WTC11 (cell line): Measurements from ENCODE around the gene ZNF414. TPM values are rescaled to one million over a fixed set of nuclear protein-coding genes. Genes with fewer than 3 reads are reported as not detected.

ENCODE experiments used
- ATAC-seq: fragments of 200-7000 bp; cut with Tn5 transposase; 2 replicates; pipeline ENCODE4 v1.10.0; 2021; ENCODE audit warnings: mild to moderate bottlenecking, moderate library complexity
- CTCF ChIA-PET: fragments of 300-600 bp; sonication (Branson Sonifier 250); formaldehyde crosslinking; loops from one replicate; lab custom pipeline; 2021; ENCODE audit warnings: antibody characterized with exemption; lab: Charles Lee
- POLR2A ChIA-PET: fragments of 350-600 bp; sonication (Branson Sonifier 250); formaldehyde crosslinking; loops from one replicate; lab custom pipeline; 2021; ENCODE audit warnings: antibody characterized with exemption; lab: Charles Lee
- DNase-seq: peaks from one replicate; pipeline ENCODE4 v3.0.0; 2021; ENCODE audit warnings: low spot score
- H3K27ac Mint-ChIP-seq: 2 replicates; pipeline ENCODE4 v1.8.0; 2021; ENCODE audit warnings: mixed read lengths
- H3K27me3 Mint-ChIP-seq: 2 replicates; pipeline ENCODE4 v1.8.0; 2021; ENCODE audit warnings: low read depth, mild to moderate bottlenecking, moderate library complexity, mixed read lengths
- H3K36me3 Mint-ChIP-seq: 2 replicates; pipeline ENCODE4 v1.8.0; 2021; ENCODE audit warnings: mixed read lengths
- H3K4me1 Mint-ChIP-seq: 2 replicates; pipeline ENCODE4 v1.8.0; 2022; ENCODE audit warnings: mixed read lengths
- H3K4me3 Mint-ChIP-seq: 2 replicates; pipeline ENCODE4 v1.8.0; 2021; ENCODE audit warnings: mild to moderate bottlenecking, moderate library complexity, mixed read lengths
- H3K9me3 Mint-ChIP-seq: 2 replicates; pipeline ENCODE4 v1.8.0; 2021; ENCODE audit warnings: mixed read lengths
- ARID4B ChIP-seq: sonication (generic); formaldehyde crosslinking; IDR thresholded peaks from 2 replicates; pipeline ENCODE4 v1.8.0; 2023; ENCODE audit warnings: missing genetic modification reagents, mild to moderate bottlenecking, borderline replicate concordance
- E2F5 ChIP-seq: sonication (generic); formaldehyde crosslinking; IDR thresholded peaks from 2 replicates; pipeline ENCODE4 v1.8.1; 2022; ENCODE audit warnings: mild to moderate bottlenecking, moderate library complexity, missing genetic modification reagents
- ETV6 ChIP-seq: sonication (generic); formaldehyde crosslinking; IDR thresholded peaks from 2 replicates; pipeline ENCODE4 v1.8.1; 2022; ENCODE audit warnings: mild to moderate bottlenecking, missing genetic modification reagents
- MXD4 ChIP-seq: fragments of 250-450 bp; sonication (Bioruptor Pico); IDR thresholded peaks from 2 replicates; pipeline ENCODE4 v1.8.0; 2021; ENCODE audit warnings: mild to moderate bottlenecking, moderate library complexity, borderline replicate concordance
- SMAD3 ChIP-seq: sonication (generic); formaldehyde crosslinking; IDR thresholded peaks from 2 replicates; pipeline ENCODE4 v1.8.0; 2022; ENCODE audit warnings: missing genetic modification reagents, mild to moderate bottlenecking, borderline replicate concordance
- USF1 ChIP-seq: sonication (generic); formaldehyde crosslinking; IDR thresholded peaks from 2 replicates; pipeline ENCODE4 v1.8.0; 2022; ENCODE audit warnings: mild to moderate bottlenecking, missing genetic modification reagents
- ZMAT4 ChIP-seq: fragments of 250-450 bp; sonication (Bioruptor Pico); IDR thresholded peaks from 2 replicates; pipeline ENCODE4 v1.9.0; 2021; ENCODE audit warnings: mild to moderate bottlenecking
- ZNF396 ChIP-seq: fragments of 250-450 bp; sonication (Bioruptor Pico); IDR thresholded peaks from 2 replicates; pipeline ENCODE4 v1.8.0; 2021; ENCODE audit warnings: mild to moderate bottlenecking, moderate library complexity, borderline replicate concordance
- ZNF416 ChIP-seq: fragments of 250-450 bp; sonication (Bioruptor Pico); IDR thresholded peaks from 2 replicates; pipeline ENCODE4 v1.9.0; 2021; ENCODE audit warnings: mild to moderate bottlenecking, inconsistent platforms
- ZNF532 ChIP-seq: fragments of 250-450 bp; sonication (Bioruptor Pico); IDR thresholded peaks from 2 replicates; pipeline ENCODE4 v1.9.0; 2021; ENCODE audit warnings: mild to moderate bottlenecking, borderline replicate concordance
- total RNA-seq: library from RNA; stranded (reverse); gene quantifications from 3 replicates; pipeline ENCODE4 v1.2.3, GENCODE V29; 2021
- TF ChIP-seq, protein P1 (sequence below): sonication (generic); formaldehyde crosslinking; IDR thresholded peaks from 2 replicates; pipeline ENCODE4 v1.8.1; 2022; ENCODE audit warnings: missing genetic modification reagents, borderline replicate concordance
- TF ChIP-seq, protein P2 (sequence below): sonication (generic); formaldehyde crosslinking; IDR thresholded peaks from 2 replicates; pipeline ENCODE4 v1.8.1; 2023; ENCODE audit warnings: mild to moderate bottlenecking, missing genetic modification reagents
- TF ChIP-seq, protein P3 (sequence below): sonication (generic); formaldehyde crosslinking; IDR thresholded peaks from 2 replicates; pipeline ENCODE4 v1.8.0; 2023; ENCODE audit warnings: mild to moderate bottlenecking, missing genetic modification reagents

Gene ZNF414
- total RNA-seq, 1 experiment from 2014 or later = 38.2 TPM

DNA sequence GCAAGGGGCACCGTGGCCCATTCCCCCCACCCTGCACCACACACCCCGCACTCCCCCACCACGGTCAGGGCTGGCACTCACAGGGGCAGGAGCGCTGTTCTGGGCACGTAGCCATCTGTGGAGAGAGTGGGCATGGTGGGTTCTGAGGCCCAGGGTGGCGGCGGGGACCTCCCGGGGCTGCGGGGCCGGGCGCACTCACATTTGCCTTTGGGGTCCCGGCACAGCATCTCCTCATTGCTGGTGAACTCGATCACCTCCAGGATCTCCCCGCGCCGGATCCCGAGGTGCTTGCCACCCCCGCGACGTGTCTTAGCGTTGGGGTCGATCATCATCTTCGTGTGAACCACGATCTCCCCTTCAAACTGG, 23.6 kb downstream of the ZNF414 start:
- peak overlapping the region; percentile 90; the same call in 1 of the 2 replicates for H3K27ac Mint-ChIP-seq
- H3K36me3 Mint-ChIP-seq = peaks cover 36% of the 10 kb centered on the region
- DNase-seq (no peak), ATAC-seq (no peak)
- no peak for TF ChIP-seq ZMAT4
- no peak for TF ChIP-seq ZNF396 (CRISPR knock-in tag)
- no peak for TF ChIP-seq USF1 (CRISPR knock-in tag)
- TF ChIP-seq ZNF416 = no peak
- TF ChIP-seq ZNF532 = no peak
- TF ChIP-seq, protein P1, sequence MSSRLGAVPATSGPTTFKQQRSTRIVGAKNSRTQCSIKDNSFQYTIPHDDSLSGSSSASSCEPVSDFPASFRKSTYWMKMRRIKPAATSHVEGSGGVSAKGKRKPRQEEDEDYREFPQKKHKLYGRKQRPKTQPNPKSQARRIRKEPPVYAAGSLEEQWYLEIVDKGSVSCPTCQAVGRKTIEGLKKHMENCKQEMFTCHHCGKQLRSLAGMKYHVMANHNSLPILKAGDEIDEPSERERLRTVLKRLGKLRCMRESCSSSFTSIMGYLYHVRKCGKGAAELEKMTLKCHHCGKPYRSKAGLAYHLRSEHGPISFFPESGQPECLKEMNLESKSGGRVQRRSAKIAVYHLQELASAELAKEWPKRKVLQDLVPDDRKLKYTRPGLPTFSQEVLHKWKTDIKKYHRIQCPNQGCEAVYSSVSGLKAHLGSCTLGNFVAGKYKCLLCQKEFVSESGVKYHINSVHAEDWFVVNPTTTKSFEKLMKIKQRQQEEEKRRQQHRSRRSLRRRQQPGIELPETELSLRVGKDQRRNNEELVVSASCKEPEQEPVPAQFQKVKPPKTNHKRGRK (CRISPR knock-in tag) = no peak
- TF ChIP-seq, protein P2, sequence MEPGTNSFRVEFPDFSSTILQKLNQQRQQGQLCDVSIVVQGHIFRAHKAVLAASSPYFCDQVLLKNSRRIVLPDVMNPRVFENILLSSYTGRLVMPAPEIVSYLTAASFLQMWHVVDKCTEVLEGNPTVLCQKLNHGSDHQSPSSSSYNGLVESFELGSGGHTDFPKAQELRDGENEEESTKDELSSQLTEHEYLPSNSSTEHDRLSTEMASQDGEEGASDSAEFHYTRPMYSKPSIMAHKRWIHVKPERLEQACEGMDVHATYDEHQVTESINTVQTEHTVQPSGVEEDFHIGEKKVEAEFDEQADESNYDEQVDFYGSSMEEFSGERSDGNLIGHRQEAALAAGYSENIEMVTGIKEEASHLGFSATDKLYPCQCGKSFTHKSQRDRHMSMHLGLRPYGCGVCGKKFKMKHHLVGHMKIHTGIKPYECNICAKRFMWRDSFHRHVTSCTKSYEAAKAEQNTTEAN (CRISPR knock-in tag) = no peak
- no peak for TF ChIP-seq ARID4B (CRISPR knock-in tag)
- no peaks in the 10 kb centered on the region for H3K9me3 Mint-ChIP-seq
- ChIA-PET POLR2A (interaction anchor here (1.1 kb wide), 1 partner anchor 23 kb away, joined by 3 read pairs; the partner anchor contains the start of gene ZNF414), CTCF (interaction anchor here (1.0 kb wide), 1 partner anchor 136 kb away, joined by 3 read pairs; no protein-coding TSS in a partner anchor)
- no peak overlapping the region for H3K4me3 Mint-ChIP-seq
- H3K27me3 Mint-ChIP-seq = no peaks in the 10 kb centered on the region
- H3K4me1 Mint-ChIP-seq = peaks cover 5% of the 10 kb centered on the region; the same call in 1 of the 2 replicates

GRCh38 chr19:8489561-8490394, 24.2 kb downstream of the ZNF414 start:
- Mint-ChIP-seq H3K4me3 (no peak overlapping the region), H3K36me3 (peaks cover 42% of the 10 kb centered on the region), H3K27ac (peak overlapping the region; percentile 90), H3K4me1 (peaks cover 5% of the 10 kb centered on the region; the same call in 1 of the 2 replicates), H3K27me3 (no peaks in the 10 kb centered on the region), H3K9me3 (no peaks in the 10 kb centered on the region)
- peak; percentile 13 for ATAC-seq
- no peak for DNase-seq
- POLR2A ChIA-PET = interaction anchor here (0.7 to 1.1 kb wide), 2 partner anchors 16 to 24 kb away, joined by 3 read pairs; partner anchors contain the start of gene ZNF414
- CTCF ChIA-PET = interaction anchor here (0.6 to 1.6 kb wide), 3 partner anchors 9 to 136 kb away, joined by 3 to 4 read pairs (median 3); partner anchors contain the start of gene MARCHF2
- TF ChIP-seq ETV6 (CRISPR knock-in tag) (no peak), MXD4 (CRISPR knock-in tag) (no peak), SMAD3 (CRISPR knock-in tag) (no peak), E2F5 (CRISPR knock-in tag) (no peak)
- TF ChIP-seq, protein P3, sequence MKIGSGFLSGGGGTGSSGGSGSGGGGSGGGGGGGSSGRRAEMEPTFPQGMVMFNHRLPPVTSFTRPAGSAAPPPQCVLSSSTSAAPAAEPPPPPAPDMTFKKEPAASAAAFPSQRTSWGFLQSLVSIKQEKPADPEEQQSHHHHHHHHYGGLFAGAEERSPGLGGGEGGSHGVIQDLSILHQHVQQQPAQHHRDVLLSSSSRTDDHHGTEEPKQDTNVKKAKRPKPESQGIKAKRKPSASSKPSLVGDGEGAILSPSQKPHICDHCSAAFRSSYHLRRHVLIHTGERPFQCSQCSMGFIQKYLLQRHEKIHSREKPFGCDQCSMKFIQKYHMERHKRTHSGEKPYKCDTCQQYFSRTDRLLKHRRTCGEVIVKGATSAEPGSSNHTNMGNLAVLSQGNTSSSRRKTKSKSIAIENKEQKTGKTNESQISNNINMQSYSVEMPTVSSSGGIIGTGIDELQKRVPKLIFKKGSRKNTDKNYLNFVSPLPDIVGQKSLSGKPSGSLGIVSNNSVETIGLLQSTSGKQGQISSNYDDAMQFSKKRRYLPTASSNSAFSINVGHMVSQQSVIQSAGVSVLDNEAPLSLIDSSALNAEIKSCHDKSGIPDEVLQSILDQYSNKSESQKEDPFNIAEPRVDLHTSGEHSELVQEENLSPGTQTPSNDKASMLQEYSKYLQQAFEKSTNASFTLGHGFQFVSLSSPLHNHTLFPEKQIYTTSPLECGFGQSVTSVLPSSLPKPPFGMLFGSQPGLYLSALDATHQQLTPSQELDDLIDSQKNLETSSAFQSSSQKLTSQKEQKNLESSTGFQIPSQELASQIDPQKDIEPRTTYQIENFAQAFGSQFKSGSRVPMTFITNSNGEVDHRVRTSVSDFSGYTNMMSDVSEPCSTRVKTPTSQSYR (CRISPR knock-in tag) = no peak
